DMS53 treated with DMSO at 0.1 percent for 48 hours (cell line): ENCODE measurements around the gene GSPT2.
"Not testable (repeated sequence)": the region's sequence is repeated elsewhere in the genome, so short reads cannot be mapped to it uniquely, and the experiment has no call there.

Source experiments
- DNase-seq: peaks from one replicate; lab custom pipeline; 2025; ENCODE audit not compliant: unreplicated experiment; lab: John Stamatoyannopoulos, UW

Gene GSPT2

GRCh38 chrX:51743179-51743957 lies at the start of gene GSPT2:
TSS of gene GSPT2 (plus strand) at chrX:51743442. CDS start at chrX:51743627, 185 bp downstream.
- DNase-seq: no peak

DNA sequence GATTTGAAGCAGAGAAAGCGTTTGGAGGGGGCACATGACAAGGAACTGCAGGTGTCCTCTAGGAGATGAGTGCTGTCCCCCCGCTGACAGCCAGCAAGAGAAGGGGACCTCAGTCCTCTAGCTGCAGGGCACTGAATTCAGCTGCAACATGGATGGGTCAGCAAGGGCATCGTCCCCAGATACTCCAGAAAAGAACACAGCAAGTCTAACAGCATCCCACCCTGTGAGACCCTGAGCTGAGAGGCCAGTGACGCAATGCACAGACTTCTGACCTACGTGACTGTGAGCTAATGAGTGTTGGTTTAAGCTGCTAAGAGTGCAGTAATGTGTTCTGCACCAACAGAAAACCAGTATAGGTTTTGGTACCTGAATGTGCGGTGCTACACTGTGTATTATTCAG lies 49.0 kb upstream of the GSPT2 start:
- no peak for DNase-seq

- no peak for DNase-seq
Observed at GRCh38 chrX:51697397-51697796, 45.8 kb upstream of the GSPT2 start.

- not testable (repeated sequence) for DNase-seq
Observed at GRCh38 chrX:51710277-51711164, 32.7 kb upstream of the GSPT2 start, which contains the start of gene CENPVL1. TSS of gene CENPVL1 (plus strand) at chrX:51710512. CDS start at chrX:51710512, 0 bp downstream.

DNA sequence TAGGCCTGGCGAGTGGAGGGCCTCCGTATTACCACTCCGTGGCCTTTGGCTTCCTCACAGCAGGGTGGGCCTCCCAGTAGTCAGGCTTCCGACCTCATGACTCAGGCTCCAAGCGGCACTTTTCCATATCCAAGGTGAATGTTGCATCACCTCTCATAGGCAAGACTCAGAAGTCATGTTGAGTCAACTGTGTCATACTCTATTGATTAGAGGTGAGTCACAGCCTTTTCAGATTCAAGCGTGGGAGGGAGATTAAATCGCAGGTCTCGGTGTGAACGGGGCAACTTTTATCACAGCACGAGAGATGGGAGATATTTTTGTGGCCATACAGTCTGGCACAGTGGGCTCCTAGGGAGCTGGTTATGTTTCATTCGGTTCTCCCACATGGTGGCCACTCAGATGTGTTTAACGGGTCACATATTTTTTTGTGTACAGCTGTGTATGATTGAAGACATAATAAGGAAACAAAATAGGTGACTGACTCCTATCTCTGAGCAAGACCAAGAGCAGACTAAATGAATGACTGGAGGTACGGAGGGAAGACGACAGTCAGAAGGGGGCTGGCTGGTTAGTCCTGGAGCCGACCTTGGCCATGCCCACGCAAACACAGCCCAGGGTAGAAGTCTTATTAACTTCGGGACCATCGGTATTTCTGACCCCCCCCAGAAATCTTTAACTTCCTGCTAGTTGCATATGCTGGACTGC lies 30.1 kb upstream of the GSPT2 start:
- not testable (repeated sequence) for DNase-seq

- DNase-seq: no peak
Observed at GRCh38 chrX:51728202-51728601, 15.0 kb upstream of the GSPT2 start.

DNA sequence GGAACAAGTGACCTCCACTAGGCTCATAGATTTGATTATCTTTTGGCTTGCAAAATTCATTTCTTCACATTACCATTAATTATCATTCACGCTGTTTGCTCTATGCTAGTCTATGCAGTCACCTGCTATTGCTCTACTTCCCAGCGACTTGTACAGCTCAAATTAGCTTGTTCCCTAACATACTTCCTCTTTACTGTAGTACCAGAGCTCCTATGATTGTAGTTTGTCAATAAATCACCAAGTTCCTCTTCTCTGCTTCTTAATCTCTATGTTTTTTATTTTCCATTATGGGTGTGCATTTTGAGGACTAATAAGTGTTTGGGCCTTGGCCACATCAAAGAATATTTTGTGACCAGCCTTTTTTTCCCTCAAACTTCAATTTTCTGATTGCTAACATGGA lies 6.2 kb upstream of the GSPT2 start:
- DNase-seq: no peak

DNA sequence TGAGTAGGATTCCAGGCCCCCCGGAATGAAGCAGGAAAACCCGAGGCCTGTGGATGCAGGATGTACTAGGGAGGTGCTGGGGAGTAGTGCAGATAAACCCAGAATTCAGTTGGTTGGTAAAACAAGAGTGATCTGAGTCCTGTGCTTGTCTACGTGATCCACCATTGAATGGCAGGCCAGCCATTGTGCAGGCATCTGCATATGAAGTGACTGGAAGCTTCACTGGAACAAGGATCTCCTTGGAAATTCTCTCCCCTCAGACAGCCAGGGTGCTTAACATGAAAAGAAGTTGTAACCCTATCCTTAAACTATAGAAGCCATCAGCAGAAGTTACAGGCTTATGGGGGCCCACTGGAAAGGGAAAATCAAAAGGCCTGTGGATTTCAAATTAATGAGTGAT lies 656 bp upstream of the GSPT2 start:
- DNase-seq: no peak

GRCh38 chrX:51747671-51748070 lies 4.4 kb downstream of the GSPT2 start:
- no peak for DNase-seq

DNA sequence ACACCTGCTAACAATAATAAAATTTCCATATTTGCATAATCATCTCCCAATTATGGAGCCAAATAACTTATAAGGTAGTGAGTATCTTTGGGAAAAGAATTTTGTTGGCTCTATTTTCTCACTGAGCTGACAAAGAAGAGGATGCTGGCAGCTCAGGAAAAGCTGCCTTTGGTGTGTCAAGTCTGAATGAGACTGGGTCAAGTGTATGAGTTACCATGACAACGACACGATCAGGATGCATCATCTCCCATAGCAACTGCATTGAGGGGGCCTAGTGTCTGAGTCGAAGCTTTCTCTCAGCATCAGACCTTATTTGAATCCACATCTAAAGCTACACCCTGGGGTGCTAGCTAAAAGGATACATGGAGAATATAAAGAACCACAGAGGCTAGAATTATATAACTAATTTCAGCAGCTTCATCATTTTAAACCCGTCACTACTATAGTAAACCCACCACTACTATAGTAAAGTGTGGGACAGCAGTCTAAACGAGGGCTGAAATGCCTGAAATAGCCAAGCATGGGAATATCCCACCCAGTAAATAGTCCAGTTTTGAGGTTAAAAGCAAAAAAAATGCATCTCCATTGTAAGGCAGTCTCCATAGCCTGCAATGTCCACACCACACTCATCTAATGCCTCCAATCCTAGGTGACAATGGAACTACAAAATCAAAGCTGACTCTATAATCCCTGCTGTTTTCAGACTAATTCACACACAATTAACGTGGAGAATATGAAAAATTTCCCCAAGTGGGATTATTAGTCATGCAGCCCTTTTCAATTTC lies 16.0 kb downstream of the GSPT2 start:
- DNase-seq: no peak

DNA sequence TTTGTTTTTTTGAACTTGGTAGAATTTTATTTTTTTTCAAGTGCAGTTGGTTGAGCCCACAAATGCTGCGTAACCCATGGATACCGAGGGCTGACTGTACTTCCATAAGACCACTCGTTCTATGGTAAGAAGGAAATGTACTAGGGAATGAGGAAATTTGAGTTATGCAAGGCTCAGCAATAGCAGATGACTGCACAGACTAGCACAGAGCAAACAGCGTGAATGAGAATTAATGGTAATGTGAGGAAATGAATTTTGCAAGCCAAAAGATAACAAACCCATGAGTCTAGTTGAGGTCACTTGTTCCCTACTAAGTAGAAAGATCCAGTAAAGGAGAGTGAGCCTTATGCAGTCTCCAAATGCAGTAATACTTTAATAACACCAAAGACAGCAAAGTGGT lies 17.4 kb downstream of the GSPT2 start:
- no peak for DNase-seq

DNA sequence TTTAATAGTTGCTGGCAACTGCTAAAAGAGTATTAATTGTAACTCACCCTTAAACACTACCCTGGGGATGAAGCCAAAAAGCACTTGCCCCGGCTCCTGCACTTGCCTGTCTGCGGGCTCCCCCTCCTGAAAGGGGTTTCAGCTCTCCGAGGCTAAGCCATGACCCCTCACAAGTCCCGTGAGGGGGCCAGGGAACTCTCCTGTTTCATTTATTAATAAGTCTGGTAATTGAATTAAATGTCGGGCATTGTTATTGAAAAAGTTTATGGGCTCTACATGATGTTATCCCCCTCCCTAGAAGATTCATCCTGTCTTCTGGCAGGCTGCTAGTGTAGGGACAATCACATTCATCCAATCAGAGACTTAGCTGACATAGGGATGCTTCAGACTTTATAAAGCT lies 23.3 kb downstream of the GSPT2 start:
- DNase-seq: no peak

DNA sequence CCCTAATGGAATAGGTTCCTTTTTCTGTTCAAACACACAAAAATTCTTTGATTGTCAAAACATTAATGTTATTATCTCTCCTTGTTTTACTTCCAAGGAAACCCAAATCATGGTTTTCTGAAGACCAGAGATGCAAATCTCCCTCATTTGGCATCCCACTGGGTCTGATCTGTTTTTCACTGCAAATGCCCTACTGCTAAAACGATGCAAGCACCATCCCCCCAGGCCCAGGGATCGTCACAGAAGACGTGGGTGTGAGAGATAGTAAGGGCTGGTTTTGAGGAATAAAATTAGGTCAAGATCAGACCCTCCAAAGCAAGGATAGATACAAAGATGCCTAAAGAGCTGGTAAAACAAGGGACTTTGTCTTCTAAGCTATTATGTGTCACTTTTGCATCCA lies 33.6 kb downstream of the GSPT2 start:
- DNase-seq: no peak

DNA sequence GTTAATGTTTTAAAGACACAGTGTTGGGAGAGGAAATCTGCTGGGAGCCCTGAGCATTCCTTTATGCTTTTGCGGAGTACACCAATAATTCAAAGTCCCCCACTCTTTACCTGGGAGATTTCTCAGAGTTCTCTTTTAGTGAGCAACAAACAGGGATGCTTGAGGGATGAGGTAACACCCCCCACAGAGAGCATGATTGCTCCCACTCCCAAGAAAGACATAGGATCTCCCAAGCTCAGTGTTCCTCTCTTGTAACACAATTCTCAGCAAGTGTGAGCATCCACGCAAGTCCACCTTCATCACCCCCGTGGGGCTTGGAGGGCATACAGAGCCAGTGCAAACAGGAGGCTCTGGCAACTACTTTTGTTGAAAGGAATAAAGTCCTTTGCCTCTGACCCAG lies 36.1 kb downstream of the GSPT2 start:
- no peak for DNase-seq

- no peak for DNase-seq
Observed at GRCh38 chrX:51795136-51795535, 51.9 kb downstream of the GSPT2 start.
